Middle frontal gyrus (tissue), 1 donor: ENCODE measurements around the gene CAMSAP1.
"Not testable (repeated sequence)": the region's sequence is repeated elsewhere in the genome, so short reads cannot be mapped to it uniquely, and the experiment has no call there.

Experiments used
- DNase-seq: peaks from one replicate; pipeline ENCODE4 v3.0.0-alpha.2; 2015; ENCODE audit warnings: low spot score; ENCODE audit errors: extremely low spot score

Gene CAMSAP1

DNA sequence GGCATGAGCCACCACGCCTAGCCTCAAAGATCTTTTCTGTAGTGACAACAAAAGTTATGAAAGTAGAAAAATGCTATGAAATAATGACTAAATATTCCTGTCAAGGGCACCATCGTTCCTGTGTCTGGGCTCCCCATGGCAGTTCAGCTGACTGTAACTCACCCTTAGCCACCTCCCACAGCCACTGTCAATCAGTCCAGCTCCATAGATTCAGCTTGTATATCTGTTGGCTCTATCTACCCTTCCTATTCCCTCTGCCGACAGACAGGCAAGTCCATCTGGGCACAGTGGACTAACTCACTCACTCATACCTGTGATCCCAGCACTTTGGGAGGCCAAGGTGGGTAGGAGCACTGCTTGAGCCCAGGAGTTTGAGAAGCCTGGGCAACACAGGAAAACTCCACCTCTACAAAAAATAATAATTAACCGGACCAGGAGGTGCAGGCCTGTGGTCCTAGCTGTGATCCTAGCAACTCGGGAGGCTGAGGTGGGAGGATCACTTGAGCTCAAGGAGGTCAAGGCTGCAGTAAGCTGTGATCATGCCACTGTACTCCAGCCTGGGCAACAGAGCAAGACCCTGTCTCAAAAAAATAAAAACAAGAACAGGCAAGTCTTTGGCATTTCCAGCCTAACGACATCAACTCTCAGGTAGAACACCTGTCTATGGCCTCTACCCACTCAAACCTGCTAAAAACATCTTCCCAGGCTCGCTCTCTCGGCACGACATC is 6.2 kb downstream of the CAMSAP1 start:
- DNase-seq, result no peak

DNA sequence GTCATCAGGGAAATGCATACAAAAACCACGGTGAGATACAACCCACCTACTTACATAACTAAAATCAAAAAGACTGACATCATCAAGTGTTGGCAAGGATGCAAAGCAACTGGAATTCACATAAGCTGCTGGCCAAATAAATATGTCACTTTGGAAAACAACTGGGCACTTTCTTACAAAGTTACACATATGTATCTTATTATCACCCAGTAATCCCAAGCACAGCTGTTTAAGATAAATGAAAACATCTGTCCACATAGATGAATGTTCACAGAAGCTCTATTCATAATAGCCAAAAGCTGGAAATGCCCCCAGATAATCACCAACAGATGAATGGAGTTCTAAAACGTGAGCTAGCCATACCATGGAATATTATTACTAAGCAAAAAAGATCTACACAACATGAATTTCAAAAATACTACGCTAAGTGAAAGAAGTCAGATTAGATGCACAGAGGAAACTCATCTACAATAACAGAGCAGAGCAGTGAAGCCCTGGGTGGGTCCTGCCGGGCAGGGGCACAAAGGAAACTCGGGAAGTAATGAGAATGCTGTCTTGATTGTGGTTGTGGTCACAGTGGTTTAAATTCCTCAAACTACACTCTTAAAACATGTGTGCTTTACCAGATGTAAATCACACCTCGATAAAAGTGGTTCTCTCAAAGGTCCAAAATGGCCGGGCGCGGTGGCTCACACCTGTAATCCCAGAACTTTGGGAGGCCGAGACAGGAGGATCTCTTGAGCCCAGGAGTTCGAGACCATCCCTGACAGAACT is 8.5 kb downstream of the CAMSAP1 start:
- no peak for DNase-seq

- DNase-seq, result no peak
These were observed 10.7 kb downstream of the CAMSAP1 start for GRCh38 chr9:135896626-135897025.

DNA sequence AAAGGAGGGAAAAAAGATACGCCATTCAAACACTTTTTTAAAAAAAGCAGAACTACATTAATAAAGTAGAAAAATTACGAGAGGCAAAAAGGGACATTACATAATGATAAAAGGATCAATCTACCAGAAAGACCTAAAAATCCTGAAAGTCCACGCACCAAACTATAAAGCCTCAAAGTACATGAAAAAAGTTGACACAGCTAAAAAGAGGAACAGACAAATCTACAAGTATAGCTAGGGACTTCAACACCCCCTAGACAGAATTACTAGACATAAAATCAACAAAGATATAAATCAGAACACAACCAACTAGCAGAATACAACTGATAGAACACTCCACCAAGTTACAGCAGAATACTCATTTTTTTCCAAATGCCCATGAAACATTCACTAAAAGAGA is 11.1 kb downstream of the CAMSAP1 start:
- no peak for DNase-seq

DNA sequence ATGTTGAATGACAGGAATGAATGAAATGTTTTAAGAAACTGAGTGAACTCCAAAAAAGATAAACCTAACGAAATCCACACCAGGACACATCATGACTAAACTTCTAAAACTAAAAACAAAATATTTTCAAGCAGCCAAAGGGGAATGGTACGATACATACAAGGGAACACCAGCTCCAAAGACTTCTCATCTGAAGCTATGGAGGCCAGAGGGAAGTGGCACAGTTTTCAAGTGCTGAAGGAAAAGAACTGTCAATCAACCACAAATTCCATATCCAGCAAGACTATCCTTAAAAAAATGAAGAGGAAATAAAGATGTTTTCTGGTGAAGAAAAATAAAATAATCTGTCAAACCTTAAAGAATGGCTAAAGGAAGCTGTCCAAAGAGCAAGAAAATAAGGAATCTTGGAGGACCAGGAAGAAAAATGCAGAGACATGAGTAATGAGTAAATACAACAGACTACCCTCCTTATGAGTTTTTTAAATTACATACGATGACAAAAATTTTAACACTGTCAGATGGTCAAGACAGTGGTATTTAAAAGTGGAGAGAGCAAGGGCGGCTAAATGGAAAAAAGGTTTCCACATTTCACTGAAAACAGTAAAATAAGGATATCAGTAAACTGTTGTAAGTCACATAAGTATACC is 12.0 kb downstream of the CAMSAP1 start:
- no peak for DNase-seq

DNA sequence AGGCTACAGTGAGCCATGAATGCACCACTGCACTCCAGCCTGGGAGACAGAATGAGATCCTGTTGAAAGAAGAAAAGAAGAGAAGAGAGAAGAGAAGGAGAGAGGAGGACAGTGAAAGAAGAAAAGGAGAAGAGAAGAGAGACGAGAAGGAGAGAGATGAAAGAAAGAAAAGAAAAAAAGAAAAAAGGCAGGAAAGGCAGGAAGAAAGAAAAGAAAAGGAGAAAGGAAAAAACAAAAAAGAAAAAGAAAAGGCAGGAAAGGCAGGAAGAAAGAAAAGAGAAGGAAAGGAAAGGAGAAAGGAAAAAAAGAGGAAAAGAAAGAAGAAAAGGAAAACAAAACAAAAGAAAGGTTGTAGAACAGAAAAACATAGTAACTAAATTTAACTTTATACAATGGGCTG is 14.2 kb downstream of the CAMSAP1 start:
- DNase-seq, result no peak

DNA sequence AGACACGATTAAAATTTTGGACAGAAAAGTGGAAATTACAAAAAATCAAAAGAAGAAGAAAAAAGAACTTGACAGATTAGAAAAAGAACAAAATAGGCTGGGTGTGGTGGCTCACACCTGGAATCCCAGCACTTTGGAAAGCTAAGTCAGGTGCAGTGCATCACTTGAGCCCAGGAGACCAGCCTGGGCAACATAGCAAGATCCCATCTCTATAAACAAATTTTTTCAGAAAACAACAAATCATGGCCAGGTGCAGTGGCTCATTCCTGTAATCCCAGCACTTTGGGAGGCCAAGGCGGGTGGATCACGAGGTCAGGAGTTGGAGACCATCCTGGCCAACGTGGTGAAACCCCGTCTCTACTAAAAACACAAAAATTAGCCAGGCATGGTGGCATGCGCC is 15.0 kb downstream of the CAMSAP1 start:
- not testable (repeated sequence) for DNase-seq

DNA sequence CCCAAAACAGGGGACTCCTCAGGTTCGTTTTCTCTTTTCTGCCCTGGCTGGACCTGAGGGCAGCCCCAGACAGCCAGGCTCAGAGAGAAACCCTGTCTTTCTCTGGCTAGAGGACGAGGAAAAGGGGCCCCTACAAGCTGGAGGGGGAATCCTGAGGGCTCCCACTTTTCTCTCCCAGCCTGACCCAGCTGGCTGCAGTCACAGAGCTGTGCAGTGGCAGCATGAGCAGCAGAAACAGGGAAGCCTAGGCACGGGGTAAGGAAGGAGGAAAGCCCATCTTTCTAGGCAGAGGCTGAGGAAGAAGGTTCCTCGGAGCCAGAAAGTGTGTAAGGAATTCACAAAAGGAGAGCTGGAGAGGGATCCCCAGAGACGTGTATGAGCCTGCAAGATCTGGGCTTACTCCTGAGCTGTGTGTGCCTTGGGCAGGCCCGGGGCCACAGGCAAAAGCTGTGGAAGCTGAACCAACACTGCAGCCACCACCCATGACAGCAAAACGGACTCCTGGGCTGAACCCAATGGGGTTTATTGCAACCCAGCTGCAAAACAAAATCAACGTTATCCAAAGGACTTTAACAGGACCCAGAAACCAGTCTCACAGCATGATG is 16.2 kb downstream of the CAMSAP1 start:
- no peak for DNase-seq

GRCh38 chr9:135890190-135891026 is 16.9 kb downstream of the CAMSAP1 start:
- DNase-seq, result no peak

GRCh38 chr9:135889564-135890189 is 17.7 kb downstream of the CAMSAP1 start:
- DNase-seq, result no peak

DNA sequence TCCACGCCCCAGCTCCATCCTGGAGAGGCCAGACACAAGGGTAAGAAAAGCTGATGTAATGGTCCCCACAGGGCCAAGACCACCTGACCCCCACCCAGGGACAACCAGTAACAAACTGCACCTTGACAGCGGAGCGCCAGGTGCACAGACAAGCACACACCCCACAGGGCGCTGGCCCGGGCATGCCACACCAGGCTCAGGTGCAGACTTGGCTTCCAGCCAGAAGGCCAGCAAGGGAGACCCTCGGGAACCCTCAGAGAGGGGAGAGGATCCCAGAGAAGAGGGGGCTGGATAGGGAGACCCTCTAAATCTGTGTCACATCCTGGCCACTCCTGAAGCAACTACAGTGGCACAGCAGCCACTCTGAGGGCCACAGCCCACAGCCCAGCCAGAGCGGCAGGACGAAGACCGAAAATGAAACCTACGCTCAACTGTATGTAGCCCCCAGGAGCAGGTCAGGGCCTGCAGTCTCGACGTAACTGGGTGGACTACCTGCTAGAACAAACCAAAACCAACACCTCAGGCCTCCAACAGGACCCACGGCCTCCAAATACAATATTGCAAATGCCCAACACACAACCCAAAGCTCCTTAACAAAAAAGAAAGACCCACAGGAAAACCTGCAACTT is 18.5 kb downstream of the CAMSAP1 start:
- DNase-seq, result no peak

DNA sequence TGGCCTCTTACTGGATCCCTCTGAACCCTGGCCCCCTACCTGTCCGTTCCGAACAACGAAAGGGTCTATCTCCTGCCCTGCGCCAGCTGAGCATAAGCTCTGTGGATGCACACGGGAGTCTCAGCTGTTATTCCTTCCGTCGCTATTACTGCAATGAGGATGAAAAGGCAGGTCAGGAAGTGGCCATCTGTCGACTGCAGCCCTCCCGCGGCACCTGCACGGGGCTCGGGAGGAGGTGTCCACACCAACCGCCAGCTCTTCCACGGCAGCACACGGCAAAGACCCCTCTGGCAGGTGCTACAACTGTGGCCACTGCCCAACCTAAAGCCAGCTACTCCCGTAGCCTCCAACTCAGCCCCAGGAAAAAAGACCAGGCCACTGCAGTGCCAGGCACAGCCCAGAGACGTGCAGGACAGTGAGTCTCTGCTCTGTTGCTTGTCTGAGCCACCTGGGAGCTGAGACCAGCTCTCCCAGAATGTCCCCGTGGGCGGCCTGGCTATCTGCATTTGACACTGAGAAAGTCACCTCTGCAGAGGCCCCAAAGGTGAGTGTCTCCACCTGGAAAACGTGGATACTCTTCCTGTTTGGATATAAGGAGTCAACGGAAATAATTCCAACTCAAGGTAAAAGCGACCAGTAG is 19.1 kb downstream of the CAMSAP1 start:
- no peak for DNase-seq

- DNase-seq, result no peak
These were observed 19.7 kb downstream of the CAMSAP1 start for GRCh38 chr9:135887585-135888050.

DNA sequence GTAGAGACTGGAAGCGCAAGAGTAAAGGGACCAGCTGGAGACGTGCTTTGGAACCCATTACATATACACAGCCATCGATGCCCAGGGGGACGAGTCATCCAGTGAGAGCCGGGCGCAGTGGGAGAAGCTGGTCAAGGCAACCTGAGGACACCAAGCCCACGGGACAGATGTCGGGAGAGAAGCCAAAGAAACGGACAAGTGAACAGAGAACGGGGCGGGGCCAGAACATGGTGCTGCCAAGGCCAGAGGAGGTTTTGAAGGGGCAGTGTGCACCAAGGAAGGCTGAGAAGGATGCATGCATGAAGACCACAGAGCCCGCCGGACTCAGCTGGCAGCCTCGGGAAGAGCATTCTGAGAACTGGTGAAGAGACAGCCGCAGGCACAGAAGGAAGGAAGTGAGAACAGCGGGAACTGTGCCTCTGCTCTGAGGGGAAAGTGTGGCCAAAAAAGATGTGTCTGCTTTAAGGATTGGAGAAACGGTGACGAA is 20.3 kb downstream of the CAMSAP1 start:
- peak; percentile 24 for DNase-seq

GRCh38 chr9:135886147-135886981 is 21.0 kb downstream of the CAMSAP1 start:
- DNase-seq, result no peak

- no peak for DNase-seq
These were observed 22.1 kb downstream of the CAMSAP1 start for GRCh38 chr9:135885100-135885853.

DNA sequence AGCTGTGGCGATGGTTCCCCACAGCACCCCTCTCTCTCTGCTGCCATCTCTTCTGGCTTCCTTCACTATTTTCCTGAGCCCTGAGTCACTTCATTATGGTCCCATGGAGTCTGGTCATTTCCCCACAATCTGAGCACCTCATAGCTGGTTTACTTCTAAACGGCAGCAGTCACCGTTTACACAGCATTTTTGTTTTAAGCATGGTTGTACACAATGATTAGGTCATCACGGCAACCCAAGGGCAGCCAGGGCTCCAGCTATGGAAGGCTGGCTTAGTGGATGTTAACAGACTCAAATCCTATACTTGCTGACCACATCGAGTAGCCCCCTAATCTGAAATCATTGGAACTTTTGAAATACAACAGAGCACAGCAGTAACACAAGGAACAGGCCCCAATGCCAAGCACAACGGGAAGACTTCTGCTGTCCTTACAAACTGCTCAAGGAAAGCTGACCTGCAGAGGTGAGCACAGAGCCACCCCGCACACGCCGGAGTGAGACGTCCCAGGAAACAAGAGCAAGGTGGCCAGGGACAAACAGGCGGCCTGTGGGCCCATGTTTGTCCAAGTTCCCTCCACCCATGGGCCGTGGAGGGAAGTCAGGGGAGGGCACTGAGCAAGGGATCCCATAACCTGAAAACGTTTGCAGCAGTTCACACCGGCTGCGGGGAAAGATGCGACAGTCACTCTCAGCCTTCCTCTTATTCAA is 22.9 kb downstream of the CAMSAP1 start:
- DNase-seq, result no peak
